Stimulated activated CD4-positive, alpha-beta T cell treated with anti-CD3 and anti-CD28 coated beads, Interleukin-2, amount 100 ng/mL, for 48 hours (primary cell): ENCODE data around the gene CSRP1.

Experiments used
- DNase-seq, 2 donors: peaks; one replicate each; pipeline ENCODE4 v3.0.0-alpha.2; 2020

The CSRP1 gene

GRCh38 chr1:201447903-201448871 is 58.7 kb downstream of the CSRP1 start:
- peak; percentile 56 to 65 for DNase-seq

- DNase-seq = no peak
These were observed 61.6 kb downstream of the CSRP1 start for GRCh38 chr1:201445310-201445709.

- no peak for DNase-seq
These were observed 62.1 kb downstream of the CSRP1 start for GRCh38 chr1:201444792-201445191.

GRCh38 chr1:201443747-201444146 is 63.2 kb downstream of the CSRP1 start:
- DNase-seq = no peak

- DNase-seq = no peak
These were observed 70.0 kb downstream of the CSRP1 start for GRCh38 chr1:201436969-201437368.

- DNase-seq = no peak
These were observed 70.5 kb downstream of the CSRP1 start for GRCh38 chr1:201436393-201436792.

- DNase-seq = no peak
These were observed 72.7 kb downstream of the CSRP1 start for GRCh38 chr1:201434266-201434665.

- DNase-seq = no peak
These were observed 73.3 kb downstream of the CSRP1 start for GRCh38 chr1:201433609-201434008.
